Activated CD4-positive, alpha-beta T cell treated with anti-CD3 and anti-CD28 coated beads, Interleukin-2, Interleukin-4, amounts not matched to agents 100 ng/mL and 50 ng/mL, durations not matched to agents 16 hours and 8 hours (primary cell): ENCODE measurements around the gene TRAPPC2L.

Experiments used
- DNase-seq: peaks from one replicate; pipeline ENCODE4 v3.0.0-alpha.2; 2020; ENCODE audit warnings: low spot score

Gene TRAPPC2L

DNA sequence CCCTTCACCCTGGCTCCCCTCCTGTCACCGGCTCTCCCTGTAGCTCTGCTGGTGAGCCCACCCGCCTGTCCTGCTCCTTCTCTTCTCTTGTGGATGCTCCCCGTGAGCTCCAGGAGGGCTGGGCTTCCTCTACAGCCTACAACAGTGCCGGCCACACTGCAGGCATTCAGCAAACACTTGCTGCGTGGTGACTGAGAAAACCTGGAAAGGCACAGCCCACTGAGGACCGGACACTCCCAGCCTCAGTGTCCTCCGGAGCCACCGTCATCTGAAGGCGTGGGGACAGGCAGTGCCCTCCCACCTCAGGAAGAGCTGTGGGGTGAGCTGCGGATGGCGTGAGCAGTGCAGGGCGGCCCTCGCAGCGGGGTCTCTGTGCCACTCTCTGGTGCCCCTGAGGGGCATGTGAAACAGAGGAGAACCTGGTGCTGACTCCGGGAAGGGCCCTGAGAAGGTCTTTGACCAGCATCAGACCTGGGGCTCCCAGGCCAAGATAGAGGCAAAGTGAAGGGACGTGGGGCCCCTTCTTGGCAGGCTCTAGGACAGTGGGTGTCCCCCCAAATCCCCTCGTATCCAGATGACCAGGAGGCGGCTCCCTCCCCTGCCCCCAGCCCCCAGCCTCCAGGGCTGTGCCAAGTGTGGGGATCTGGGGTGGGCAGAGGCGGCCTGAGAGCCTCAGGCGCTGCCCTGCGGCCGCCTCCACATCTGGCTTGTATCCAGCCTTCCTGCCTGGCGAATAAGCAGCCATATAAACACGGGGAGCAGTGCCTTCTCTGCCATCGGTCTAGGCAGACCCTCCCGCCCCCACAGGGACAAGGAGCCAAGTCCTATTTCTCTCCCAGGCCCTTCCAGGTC is 53.6 kb downstream of the TRAPPC2L start:
- no peak for DNase-seq

DNA sequence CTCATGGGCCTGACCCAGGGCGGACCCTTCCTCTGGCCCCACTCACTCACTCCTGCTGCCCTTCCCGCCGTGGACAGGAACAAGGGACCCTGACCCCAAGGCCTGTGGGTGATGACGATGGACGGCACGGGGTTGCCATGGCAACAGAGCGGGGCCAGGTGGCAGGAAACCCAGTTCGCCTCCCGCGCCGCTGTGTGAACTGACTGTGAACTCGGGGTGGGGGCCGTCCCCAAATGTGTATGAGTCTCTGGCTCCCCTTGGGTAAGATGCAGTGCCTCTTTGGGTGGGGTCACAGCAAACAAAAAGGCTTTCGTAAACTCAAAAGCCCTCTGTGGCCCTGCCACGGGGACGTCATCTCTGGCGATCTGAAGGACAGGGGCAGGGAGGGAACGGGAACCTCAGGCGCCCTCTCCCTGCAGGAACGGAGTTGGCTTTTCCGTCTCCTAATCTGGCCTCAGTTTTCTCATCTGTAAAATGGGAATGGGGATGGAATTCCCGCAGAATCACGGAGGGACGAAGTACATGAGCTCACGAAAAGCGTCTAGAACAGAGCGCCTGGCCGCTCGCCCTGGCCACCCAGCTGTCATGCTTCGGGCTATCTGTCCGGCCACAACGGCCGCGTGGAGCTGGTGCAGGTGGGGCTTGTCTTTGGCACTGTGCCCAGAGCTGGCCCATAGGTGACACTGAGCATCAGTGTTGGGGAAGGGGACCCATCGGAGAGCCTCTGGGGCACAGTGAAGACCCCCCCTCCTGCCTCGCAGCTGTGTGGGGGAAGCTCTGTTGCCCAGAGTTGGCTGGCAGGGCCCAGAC is 54.4 kb downstream of the TRAPPC2L start:
- no peak for DNase-seq

DNA sequence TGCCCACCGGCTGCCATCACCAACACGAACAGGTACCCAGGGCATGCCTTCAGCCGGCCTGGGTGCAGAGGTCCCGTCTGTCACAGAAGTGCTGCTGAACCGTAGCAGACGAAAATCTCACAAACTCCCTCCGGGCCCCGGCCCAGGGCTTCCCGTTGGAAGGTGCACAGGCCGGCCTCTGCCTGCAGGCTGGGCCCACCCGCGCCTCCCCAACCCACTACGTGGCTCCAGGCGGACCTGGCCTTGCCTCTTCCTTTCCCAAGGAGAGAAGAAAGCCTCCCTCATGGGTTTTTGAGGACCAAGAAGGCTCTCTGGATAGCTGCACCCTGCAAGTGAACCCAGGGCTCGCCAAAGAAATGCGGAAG is 55.0 kb downstream of the TRAPPC2L start:
- no peak for DNase-seq
